Measurements from ENCODE around the gene RBM39.

DNA sequence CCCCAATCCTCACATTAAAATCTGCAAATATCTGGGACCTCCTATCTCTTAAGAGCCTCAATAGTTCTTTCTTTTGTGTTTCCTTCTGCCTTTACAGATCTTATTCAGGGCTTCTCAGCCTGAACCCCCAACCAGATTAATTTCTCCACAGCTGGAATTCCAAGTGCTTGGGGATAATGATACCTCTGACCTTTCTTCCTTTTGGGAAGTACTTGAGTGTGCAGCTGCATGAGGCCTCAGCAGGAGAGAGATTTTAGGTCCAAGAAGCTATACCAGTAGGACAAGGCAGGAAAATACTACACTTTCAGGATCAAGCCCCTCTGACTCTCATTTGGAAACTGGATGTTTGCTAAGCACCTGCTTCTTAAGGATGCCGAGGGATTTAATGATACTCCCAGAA, 32.3 kb upstream of the RBM39 start:
- TF ChIP-seq, protein P1, sequence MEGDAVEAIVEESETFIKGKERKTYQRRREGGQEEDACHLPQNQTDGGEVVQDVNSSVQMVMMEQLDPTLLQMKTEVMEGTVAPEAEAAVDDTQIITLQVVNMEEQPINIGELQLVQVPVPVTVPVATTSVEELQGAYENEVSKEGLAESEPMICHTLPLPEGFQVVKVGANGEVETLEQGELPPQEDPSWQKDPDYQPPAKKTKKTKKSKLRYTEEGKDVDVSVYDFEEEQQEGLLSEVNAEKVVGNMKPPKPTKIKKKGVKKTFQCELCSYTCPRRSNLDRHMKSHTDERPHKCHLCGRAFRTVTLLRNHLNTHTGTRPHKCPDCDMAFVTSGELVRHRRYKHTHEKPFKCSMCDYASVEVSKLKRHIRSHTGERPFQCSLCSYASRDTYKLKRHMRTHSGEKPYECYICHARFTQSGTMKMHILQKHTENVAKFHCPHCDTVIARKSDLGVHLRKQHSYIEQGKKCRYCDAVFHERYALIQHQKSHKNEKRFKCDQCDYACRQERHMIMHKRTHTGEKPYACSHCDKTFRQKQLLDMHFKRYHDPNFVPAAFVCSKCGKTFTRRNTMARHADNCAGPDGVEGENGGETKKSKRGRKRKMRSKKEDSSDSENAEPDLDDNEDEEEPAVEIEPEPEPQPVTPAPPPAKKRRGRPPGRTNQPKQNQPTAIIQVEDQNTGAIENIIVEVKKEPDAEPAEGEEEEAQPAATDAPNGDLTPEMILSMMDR (IDR thresholded peaks at IDR 0.05), result no peak
- TF ChIP-seq ZFX (IDR thresholded peaks at IDR 0.05; ENCODE audit: borderline replicate concordance), result no peak
